Sigmoid colon (tissue), 4 donors: ENCODE data around the gene PHACTR3.

ENCODE experiments used
- CTCF ChIP-seq, 4 experiments: fragments of 450-650 bp in 3 of 4; fragments of 200-600 bp in 1 of 4; IDR thresholded peaks; one replicate each; pipeline ENCODE4 v1.5.1; 2016 to 2019; ENCODE audit warnings: antibody characterized with exemption in 4 of 4, mild to moderate bottlenecking in 3 of 4, moderate library complexity in 2 of 4
- EP300 ChIP-seq, 4 donors: sonication (generic); formaldehyde crosslinking; IDR thresholded peaks; one replicate each; pipeline ENCODE4 v1.6.1; 2017; ENCODE audit warnings: antibody characterized with exemption in 4 of 4
- POLR2A ChIP-seq, 2 donors: fragments of 450-650 bp; IDR thresholded peaks; one replicate each; pipeline ENCODE4 v1.6.1; 2016; ENCODE audit warnings: antibody characterized with exemption in 2 of 2, mild to moderate bottlenecking in 2 of 2, moderate library complexity in 2 of 2
- POLR2AphosphoS5 ChIP-seq, 4 donors: sonication (generic); formaldehyde crosslinking; IDR thresholded peaks; one replicate each; pipeline ENCODE4 v1.6.1; 2017; ENCODE audit warnings: antibody characterized with exemption in 4 of 4

- TF ChIP-seq POLR2A (IDR thresholded peaks at IDR 0.05) (no peak), POLR2AphosphoS5 (IDR thresholded peaks at IDR 0.05) (no peak), CTCF (IDR thresholded peaks at IDR 0.05) (no peak), EP300 (IDR thresholded peaks at IDR 0.05) (no peak)
Observed at GRCh38 chr20:59613861-59614260, 9.5 kb downstream of the PHACTR3 start.
